Umbilical cord (tissue), 2 donors: Measurements from ENCODE around the gene UVRAG. TPM values are rescaled to one million over a fixed set of nuclear protein-coding genes. Genes with fewer than 3 reads are reported as not detected.
A peak's percentile ranks its signal among the peaks of the same experiment; 100 is the strongest.

ENCODE experiments used
- DNase-seq: peaks from one replicate; pipeline ENCODE4 v3.0.0-alpha.2; 2015; ENCODE audit warnings: low spot score
- total RNA-seq: library from RNA; depleted of rRNA; stranded (reverse); fragments of >200 nt; gene quantifications from one replicate; pipeline ENCODE4 v1.2.3, GENCODE V29; 2014; ENCODE audit warnings: low replicate concordance; ENCODE audit not compliant: insufficient read depth

UVRAG gene
- total RNA-seq, 1 donor from 2014 or later: 20.0 TPM

DNA sequence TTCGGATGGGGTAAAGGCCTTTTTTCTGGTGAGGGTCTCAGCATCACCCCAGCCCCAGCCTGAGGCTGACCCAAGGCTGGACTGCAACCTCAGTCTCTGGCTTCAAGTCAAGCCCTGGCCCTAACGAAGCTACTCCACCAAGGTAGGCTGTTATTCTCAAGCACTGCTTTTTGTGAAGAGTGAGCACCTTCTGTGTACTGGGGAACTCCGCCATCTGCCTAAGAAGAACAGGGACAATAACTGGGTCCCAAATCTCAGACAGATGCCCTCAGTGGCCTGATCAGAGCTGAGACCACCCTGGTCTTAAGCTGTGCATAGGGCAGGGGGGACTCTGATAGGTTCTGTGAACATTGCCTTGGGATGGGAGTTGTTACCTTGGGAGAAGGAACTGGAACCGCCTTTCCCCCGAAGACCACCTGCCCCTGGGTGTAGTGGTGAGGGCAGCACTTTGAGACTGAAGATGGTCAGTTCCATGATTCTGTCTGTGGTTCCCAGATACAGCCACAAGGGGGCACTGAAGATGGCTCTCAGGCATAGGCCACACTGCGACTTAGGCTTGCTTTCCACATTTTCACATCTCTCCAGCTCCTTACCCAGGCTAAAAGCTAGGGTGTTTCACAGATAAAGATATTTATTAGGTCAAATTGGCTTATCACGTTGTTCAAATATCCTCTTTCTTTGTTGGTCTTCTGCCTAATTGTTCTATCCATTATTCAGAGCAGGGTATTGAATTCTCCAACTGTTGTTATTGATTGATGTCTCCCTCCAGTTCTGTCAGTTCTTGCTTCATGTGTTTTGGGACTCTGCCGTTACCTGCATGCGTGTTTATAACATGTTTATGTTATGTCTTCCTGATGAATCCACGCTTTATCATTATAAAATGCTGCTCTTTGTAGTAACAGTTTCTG lies 11.8 kb upstream of the UVRAG start:
- DNase-seq: peak; percentile 70

DNA sequence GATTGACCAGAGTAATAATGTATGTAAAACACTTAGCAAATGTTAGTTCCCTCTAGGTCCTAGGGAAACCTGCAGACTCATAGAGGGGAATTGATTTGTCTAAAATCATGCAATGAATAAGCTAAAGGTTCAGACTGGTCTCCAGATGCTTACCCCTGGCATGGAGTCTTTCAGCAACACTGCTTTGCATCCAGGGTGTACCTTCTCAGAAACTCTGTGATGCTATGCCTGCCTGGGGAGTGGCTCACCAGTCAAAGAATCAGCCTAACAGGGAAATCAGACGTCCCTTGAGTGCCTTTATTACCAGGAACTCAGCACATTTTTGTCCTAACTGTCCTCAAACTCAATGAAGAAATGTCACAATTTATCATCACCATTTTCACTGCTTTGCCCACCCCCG lies 5.9 kb upstream of the UVRAG start:
- DNase-seq: no peak

DNA sequence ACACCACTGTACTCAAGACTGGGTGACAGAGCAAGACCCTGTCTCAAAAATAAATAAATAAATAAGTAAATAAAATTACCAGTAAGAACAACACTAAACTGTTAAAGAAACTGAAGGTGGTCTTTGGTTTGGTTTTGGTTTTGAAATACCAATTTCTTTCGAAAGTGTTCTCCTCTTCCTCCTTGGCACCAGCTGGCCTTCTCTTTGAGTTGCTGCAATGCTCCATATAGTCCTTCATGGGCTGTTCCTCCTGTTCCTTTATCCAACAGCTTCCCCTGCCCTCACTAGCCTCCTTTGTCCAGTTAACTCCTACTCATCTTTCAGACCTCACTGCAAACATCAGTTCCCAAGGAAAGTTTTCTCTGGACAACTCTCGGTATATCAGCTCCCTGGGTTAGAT lies 5.0 kb upstream of the UVRAG start:
- DNase-seq: no peak

DNA sequence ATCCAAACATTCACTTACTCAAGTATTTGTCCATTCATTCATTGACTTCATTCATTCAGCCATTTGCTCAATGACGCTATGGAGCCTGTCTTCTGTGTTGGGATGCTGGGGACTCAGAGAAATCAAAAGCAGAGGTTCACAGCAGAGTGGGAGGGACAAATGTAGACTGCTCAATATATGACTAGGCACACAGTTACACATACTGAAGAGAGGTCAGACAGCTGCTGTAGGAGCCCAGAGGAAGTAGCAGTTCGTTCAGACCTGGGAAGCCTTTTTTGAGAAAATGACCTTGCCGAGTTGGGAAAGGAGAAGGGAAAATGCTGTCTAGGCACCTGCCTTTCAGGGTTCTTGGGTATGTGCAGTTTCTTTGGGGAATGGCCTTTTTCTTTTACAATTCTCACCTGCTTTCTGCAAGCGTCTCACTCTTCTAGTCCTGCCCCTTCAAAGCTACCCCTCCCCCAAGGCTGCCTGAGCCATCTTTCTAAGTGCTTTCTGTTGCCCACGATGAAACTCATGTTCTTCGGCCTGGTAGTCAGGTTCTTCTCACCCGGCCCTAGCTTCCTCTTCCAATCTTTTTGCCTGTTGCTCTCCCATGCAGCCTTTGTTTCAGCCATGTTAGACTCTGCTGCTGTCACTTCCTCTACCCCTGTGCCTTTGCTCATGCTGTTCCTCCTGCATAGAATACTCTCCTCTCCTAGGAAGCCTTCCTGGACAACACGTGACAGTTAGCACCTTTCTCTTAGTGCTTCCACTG lies 4.2 kb upstream of the UVRAG start:
- no peak for DNase-seq

DNA sequence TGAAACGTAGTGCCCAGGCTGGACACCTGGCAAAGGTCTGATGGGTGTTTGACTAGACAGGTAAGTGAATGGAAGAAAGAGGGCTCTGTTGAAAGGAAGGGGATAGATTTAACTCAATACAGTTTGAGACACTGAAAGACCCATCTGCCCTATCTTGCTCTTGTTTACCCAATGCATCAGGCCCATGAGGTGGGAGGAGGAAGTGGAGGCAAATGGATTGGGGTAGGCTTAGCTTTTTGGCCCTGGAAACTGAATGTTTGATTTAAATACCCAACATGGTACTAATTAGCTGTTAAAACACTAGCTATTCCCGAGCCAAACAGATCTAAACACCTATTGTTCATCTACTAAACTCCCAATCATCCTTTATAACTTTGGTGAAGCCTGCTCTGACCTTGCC lies 3.5 kb upstream of the UVRAG start:
- DNase-seq: no peak

DNA sequence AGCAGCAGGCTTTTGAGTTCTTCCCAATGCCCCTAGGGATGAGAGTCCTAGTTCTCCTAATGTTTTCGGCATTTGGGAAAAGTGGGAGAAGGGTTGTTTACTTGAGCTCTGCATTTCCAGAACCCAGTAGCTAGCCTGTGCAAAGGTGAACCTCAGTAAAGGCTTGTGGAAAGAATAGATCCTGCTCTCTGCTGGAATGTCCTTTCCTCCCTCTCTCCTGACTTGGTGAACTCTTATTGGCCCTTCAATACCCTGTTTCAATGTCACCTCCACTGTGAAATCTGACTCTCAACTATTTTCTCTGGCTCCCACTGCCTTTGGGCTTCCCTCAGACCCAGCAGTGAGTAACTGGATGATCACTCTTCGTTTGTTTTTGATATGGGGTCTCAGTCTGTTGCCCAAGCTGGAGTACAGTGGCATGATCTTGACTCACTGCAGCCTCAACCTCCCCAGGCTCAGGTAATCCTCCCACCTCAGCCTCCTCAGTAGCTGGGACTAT lies 2.4 kb upstream of the UVRAG start:
- no peak for DNase-seq

DNA sequence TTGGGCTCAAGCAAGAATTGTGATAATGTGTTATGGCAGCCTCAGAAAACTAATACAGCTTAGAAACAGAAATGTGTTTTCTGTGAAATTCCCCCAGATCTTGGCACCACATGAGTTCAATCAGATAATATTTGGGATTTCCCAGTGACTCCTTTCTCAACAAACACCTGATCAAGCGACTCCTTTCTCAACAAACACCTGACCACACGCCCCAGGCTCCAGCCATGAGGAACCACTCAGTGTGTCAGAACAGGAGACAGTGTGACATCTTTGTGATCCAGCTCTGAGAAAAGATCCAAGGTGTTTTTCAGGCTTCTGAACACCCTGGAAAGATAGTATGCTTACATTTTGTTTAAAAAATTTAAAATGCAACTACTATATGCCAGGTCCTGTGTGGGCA lies 1.9 kb upstream of the UVRAG start:
- DNase-seq: no peak

DNA sequence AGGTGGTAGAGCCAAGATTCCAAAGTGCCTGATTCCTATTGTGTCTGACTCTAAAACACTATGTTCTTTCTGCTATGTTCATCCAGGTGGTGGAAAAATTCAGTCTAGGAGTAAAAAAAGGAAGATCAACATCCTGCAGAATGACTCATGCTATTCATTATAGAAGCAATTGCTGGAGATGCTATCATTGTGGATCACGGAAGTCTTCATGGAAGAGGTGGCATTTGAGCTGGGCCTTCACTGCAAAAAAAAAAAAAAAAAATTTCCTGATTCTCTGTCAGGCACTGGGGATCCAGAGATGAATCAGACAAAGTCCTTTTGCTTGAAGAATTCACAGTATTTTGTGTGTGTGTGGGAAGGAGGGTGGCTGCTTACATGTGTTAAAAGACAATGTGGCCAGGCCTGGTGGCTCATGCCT lies 1.4 kb upstream of the UVRAG start:
- no peak for DNase-seq

DNA sequence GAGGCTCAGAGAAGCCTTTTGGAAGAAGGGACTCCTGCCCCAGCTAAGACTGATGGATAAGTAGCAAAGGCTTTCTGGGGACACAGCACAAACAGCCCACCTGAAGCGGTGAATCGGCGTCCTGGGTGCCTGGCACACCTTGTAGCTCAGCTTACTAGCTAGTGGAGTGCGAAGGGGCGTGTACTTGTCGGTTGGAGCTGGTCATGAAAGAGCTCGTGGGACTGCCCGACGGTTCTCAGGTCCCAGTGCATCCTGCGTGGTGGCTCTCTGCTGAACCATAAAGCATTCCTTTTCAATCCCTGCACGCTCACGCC lies 690 bp upstream of the UVRAG start:
- no peak for DNase-seq

DNA sequence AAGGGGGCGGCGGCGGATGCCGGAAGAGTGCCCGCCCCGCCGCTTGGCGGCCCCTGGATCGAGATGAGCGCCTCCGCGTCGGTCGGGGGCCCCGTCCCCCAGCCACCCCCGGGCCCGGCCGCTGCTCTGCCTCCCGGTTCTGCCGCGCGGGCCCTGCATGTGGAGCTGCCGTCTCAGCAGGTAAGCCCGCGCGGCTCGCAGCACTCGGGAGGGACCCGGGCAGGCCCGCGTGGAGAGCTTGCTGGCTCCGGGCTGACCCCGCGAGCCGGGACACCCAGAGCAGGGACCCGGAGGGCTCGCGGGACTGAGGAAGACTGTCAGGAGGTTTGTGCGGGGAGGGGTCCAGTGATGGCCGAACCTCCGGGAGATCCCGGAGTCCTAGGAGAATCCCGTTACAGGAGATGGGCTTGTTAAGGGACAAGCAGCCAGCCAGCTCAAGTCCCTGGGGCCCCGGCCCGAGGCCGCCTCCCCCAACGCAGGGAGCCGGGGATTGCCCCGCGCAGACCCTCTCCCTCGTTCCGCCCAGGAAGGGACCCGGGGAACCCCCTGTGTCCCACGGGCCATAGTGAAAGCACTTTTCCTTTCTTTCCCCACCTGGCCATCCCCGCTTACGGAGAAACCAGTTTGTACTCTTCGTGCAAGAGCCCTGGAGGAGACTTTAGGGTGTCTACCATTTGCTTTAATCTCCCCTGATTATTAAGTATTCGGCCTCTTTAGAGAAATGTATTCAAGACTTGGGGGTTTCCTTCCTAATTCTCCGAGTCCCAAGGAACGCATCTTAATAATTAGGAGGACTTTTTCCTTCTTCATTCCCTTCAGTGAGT lies 547 bp downstream of the UVRAG start:
- DNase-seq: no peak

DNA sequence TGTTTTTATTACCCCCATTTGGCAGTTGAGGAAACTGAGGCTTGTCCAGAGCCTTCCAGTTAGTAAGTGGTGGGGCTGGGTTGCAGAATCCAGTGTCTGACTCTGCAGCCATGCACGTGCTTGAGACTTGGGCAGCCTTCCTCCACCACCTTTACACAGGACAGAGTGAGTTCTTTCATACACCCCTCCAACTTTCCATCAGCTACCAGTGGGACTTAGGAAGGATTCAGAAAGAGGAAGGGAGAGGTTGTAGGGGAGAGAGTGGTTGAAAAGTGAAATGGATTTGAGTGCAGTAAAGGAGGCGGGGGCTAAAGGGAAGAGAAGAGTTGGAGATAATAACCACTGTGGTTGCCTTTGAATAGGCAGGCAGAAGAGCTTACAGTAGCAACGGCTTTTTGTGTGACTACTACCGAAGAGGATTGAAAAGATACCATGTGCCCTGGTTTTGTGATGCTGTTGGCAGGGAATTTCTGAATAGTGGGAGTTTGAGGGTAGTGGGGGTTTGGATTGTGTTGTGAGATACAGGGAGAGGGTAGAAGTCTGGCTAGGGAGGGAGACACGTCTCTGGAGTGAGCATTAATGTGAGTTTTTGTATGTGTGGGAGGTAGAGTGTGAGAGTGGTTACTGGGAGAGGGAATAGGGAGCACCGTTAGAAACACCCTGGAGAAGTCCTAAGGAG lies 1.7 kb downstream of the UVRAG start:
- peak; percentile 16 for DNase-seq

DNA sequence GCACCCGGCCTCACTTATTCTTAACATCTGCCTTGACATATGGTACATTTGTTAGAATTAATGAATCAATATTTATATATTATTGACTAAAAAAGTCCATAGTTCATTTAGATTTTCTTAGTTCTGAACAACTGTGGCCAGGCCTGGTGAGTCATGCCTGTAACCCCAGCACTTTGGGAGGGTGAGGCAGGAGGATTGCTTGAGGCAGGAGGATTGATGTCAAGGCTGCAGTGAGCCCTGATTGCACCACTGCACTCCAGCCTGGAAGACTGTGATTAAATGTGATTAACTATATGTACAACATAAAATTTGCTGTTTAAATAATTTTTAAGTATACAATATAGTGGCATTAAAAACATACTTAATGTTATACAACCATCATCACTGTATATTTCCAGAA lies 5.6 kb downstream of the UVRAG start:
- DNase-seq: no peak

DNA sequence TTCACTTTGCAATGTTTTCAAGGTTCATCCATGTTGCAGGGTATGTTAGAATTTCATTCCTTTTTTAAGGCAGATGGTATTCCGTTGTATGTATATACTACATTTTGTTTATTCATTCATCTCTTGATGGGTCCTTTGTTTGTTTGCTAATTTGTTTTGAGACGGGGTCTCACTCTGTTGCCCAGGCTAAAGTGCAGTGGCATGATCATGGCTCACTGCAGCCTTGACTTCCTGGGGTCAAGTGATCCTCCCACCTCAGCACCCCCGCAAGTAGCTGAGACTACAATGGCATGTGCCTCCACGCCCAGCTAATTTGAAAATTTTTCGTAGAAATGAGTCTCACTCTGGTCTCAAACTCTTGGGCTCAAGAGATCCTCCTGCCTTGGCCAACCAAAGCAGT lies 6.2 kb downstream of the UVRAG start:
- no peak for DNase-seq

DNA sequence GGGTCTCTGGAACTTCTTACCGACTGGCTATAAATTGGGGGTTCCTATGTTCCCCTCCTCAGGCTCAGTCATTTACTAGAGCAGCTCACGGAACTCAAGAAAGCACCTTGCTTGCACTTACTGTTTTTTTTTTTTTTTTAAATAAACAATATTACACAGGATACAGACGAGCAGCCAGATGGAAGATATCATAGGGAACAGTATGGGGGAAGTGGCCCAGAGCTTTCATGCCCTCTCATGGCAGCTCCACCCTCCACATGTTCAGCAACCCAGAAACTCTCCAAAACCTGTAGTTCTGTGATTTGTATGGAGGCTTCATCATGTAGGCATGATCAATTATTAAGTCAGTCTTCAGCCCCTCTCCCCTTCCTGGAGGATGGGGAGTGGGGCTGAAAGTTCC lies 7.5 kb downstream of the UVRAG start:
- DNase-seq: no peak

DNA sequence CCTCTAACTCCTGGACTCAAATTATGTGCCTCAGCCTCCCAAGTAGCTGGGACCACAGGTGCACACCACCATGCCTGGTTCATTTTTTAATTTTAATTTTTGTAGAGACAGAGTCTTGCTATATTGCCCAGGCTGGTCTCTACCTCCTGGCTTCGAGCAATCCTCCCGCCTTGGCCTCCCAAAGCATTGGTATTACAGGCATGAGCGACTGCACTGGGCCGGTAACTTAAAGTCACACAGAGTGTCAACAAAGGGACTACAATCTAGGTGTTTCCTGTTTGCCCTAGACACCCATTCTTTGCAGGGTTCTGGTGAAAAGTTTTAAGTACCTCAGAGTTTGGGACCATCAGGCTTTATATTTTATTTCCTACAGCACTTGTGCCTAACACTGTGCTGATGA lies 8.4 kb downstream of the UVRAG start:
- no peak for DNase-seq

DNA sequence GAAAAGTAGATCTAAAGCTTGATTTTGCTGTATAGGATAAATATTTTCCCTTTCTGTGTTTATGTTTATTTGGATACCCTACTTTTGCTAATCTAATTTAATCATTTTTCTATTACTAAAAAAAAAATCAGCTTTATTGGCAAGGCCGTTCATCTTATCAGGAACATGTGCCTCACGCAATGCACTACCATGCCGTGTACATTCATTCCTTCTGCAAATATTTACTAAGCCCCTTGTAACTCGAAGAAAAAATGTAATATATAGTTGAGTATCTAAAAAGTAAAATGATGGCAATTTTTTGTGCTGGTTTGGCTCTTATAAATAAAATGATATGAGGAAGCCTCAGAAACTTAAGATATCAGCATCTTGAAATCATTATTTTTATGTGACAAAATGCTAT lies 8.9 kb downstream of the UVRAG start:
- DNase-seq: no peak

DNA sequence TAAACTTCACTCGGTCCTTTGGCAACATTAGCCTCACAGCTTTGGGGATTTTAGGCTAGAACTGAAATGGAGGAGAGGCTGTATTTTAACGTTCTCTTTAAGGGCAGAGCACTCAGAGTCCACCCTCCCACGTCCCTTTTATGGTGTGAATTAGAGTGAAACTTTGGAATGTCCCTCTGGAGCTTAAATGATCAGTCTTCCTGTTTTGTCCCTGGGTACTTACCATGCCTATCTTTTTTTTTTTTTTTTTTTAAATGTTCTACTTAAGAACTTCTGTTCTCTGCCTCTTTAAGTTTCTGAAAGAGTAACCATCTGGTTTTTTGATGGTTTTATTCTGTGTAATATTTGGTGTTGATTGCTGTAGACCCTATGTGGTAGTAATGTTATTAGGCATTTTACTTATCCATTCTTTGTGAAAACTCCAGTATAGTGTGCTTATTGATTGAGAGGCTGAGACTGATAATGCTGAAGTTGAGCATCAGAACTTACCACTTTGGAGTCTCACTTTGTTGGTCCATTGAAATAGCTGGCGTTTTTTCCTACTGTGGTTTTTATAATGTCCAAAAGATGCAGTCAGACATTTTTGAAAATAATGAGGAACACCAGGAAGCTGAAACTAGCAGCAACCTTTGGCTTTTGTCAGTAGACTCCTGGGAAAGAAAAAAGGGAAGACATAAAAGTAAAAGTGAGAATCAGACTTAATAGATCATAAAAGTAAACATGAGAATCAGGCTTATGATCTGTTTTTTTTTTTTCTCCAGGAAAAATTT lies 11.6 kb downstream of the UVRAG start:
- DNase-seq: peak; percentile 40

DNA sequence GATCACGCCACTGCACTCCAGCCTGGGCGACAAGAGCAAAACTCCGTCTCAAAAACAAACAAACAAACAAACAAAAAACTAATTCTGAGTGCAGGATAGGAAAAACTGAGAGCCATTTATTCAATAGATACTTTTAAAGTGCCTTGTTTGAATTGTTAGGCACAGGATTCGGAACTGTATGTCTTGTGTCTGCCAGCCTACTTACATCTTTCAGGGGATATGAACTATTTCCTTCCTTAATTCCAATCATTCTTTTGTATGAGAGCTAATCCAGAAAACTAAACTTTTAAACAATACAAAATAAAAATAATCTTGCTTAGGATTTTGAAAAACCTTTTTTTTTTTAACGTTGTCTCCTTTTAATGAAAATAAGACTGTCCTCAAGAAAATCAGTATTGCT lies 12.6 kb downstream of the UVRAG start:
- no peak for DNase-seq

DNA sequence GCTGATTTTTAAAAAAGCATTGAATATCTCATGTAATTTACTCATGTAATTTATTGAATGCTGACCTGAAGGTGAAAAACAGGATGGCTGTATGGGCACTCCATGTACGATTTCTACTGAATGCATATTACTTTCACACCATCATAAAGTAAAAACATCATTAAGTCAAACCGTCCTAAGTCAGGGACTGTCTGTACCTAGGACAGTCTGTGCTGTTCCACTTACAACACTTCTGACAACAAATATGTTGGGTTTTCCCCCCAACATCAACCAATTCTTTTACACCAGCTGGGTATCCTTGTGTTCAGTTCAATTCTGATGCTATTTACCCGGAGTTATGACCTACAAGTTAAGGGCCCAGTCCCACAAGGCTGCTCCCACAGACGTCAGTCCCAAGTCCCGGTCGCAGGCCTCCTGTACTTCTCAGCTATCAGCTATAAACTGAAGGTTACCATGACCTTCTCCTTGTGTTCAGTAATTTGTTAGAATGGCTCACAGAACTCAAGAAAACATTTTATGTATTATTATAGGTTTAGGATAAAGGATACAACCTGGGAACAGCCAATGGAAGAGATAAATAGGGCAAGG lies 17.0 kb downstream of the UVRAG start:
- no peak for DNase-seq

DNA sequence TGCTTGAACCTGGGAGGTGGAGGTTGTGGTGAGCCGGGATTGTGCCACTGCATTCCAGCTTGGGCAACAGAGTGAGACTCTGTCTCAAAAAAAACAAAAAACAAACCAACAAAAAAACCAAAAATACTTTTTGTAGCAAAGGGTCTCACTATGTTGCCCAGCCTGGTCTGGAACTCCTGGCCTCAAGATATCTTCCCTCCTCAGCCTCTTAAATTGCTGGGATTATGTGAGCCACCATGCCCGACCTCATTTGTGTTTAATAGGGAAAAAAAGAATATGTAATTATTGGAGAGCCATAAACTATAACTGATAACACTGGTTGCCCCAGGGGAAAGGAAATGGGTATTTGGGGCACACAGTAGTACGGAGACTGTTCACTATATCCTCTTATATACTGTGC lies 19.7 kb downstream of the UVRAG start:
- no peak for DNase-seq
